ENCODE data around the gene PDZRN4.

Gene PDZRN4

DNA sequence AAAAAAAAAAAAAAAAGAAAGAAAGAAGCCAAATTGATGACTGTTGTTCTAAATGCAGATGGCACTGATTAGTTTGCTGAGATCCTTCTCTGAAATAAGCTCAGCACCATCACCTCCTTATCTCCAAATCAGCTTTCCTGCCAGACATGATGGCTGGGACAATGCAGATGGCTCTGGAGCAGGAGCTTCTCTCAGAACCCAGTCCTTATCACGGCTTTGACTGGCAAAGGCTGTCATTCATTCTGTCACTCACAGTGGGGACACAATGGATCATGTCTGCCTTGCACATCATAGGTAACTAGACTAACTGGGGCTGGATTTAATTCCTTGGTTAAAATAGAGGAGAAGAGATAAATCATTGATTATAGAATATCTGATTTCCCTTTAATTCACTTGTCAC, 146.3 kb downstream of the PDZRN4 start:
- Mint-ChIP-seq H3K27ac (no peak overlapping the region), H3K4me1 (no peaks in the 10 kb centered on the region), H3K36me3 (no peaks in the 10 kb centered on the region), H3K27me3 (no peaks in the 10 kb centered on the region), H3K9me3 (no peaks in the 10 kb centered on the region), H3K4me3 (no peak overlapping the region)
- CTCF ChIA-PET: no interaction called here
- no peak for DNase-seq

DNA sequence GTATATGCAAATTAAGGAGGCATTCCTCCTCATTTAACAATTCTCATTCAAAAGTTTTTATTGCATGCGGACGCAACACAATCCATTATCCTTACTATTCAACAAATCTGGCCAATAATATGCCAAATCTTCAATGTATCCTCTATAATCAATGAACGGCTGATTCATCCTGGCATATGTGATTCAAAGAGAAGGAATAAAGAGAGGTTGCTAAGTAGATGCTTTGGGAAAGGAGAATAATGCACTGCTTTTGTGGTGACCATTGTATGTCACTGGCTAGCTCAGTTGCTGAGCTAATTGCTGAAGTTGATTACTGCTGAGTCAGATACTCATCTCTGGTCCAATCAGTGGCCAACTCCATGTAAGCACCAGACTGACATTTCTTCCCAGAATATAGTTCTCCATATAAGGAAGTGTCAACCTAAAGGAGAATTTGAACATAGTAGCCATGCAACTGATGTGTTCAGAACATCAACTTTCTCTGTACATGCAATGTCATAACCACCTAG, 148.0 kb downstream of the PDZRN4 start:
- no peak for DNase-seq
- Mint-ChIP-seq H3K4me3 (no peak overlapping the region), H3K27me3 (no peaks in the 10 kb centered on the region), H3K27ac (no peak overlapping the region), H3K4me1 (no peaks in the 10 kb centered on the region), H3K9me3 (no peaks in the 10 kb centered on the region), H3K36me3 (no peaks in the 10 kb centered on the region)
- CTCF ChIA-PET: no interaction called here

DNA sequence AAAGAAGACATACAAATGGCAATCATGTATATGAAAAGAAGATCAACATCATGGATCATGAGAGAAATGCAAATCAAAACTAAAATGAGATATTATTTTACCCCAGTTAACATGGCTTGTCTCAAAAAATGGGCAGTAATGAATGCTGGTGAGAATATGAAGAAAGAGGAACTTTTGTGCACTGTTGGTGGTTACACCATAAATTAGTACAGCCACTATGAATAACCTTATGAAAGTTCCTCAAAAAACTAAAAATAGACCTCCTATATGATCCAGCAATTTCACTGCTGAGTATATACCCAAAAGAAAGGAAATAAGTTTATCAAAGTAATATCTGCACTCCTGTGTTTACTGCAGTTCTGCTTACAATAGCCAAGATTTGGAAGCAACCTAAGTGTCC, 151.7 kb downstream of the PDZRN4 start:
- Mint-ChIP-seq H3K36me3 (no peaks in the 10 kb centered on the region), H3K27me3 (no peaks in the 10 kb centered on the region), H3K4me1 (no peaks in the 10 kb centered on the region), H3K4me3 (no peak overlapping the region), H3K9me3 (no peaks in the 10 kb centered on the region), H3K27ac (no peak overlapping the region)
- DNase-seq: no peak
- CTCF ChIA-PET: no interaction called here

DNA sequence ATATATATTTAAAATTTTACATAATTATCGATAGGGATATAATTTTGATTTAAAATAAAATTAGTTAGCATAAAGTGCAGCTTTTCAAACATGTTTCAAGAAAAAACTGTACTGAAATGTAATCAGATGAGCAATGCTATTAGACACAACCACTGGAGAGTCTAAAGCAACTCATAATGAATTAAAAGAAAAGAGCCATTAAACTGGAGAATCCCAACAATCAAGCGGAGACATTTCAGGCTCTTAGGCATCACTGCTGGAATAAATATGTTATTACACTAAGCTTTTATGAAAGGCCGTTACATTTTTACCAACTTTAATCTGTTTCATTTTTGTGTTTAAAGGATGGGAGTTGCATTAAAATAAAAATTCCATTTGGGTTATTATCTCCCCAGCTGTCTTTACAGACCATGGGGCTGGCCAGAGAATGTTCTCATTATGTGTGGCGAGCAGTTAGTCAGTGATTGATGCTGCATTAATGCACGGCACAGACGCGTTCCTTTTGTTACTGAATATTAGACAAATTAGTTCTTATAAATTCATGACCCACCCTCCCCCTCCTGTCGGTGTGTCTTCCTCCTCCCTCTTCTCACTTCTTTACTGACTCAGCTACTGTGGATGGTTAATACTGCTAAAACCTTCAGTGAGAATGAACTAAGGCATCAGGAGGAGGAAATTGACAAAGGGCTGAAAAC, 156.8 kb downstream of the PDZRN4 start:
- Mint-ChIP-seq H3K4me1 (no peaks in the 10 kb centered on the region), H3K27me3 (no peaks in the 10 kb centered on the region), H3K27ac (no peak overlapping the region), H3K4me3 (no peak overlapping the region), H3K36me3 (no peaks in the 10 kb centered on the region), H3K9me3 (no peaks in the 10 kb centered on the region)
- CTCF ChIA-PET: interaction anchor here (0.5 kb wide), 1 partner anchor 508 kb away, joined by 3 read pairs; no protein-coding TSS in a partner anchor
- DNase-seq: no peak

DNA sequence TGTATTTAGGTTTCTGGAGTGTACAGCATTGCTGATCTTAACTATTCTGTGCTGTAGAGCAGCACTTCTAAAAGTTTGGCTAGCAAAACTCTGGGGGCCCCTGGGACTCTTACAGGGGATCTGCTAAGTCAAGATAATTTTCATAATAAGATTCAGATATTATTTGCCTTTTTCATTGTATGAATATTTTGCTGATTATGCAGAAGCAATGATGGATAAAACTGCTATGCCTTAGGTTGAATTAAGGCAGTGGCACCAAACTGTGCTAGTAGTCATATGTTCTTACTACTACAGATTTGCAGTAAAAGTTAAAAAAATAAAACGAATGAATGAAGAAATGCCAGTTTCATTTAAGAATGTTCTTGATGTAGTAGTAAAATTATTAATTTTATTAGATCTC, 160.1 kb downstream of the PDZRN4 start:
- Mint-ChIP-seq H3K4me1 (no peaks in the 10 kb centered on the region), H3K9me3 (peaks cover 7% of the 10 kb centered on the region), H3K27me3 (no peaks in the 10 kb centered on the region), H3K27ac (no peak overlapping the region), H3K36me3 (no peaks in the 10 kb centered on the region), H3K4me3 (no peak overlapping the region)
- DNase-seq: no peak
- CTCF ChIA-PET: no interaction called here

DNA sequence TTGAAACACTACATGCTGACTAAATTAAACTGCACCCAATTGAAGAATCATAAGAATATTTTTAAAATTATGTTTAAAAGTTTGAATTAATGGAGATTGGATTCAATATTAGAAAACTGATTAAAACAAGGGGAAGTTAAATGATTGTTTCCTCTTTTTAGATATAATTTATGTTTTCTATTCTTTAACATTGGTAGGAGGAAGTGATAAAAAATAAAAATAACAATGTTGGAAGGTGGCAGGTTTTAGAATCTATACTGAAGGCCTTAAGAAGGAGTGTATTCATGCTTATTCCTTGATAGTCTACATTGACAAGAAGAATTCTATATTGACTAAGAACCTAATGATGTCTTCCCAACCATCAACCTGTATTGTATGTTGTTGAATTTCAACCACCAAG, 168.1 kb downstream of the PDZRN4 start:
- Mint-ChIP-seq H3K27me3 (no peaks in the 10 kb centered on the region), H3K4me1 (no peaks in the 10 kb centered on the region), H3K4me3 (no peak overlapping the region), H3K9me3 (peaks cover 5% of the 10 kb centered on the region), H3K36me3 (no peaks in the 10 kb centered on the region), H3K27ac (no peak overlapping the region)
- CTCF ChIA-PET: no interaction called here
- DNase-seq: no peak

DNA sequence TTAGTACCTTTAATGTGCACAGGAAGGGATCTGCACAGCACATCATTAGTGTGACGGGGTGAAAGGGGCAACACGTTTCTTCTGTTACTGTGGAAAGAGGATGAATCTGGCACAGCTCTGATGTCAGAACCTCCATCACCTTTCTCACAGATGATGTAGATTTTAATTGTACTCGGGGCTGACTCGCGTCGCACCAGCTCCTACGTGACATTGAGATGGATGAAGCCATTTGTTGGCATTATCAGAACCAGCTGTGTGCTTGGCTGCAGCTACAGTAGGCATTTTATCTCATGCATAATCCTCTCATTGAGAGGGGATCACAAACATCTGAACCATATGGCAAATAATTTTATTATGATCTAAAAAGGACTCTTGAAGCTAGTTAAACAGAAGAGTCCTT, 173.6 kb downstream of the PDZRN4 start:
- Mint-ChIP-seq H3K9me3 (no peaks in the 10 kb centered on the region), H3K27me3 (no peaks in the 10 kb centered on the region), H3K36me3 (no peaks in the 10 kb centered on the region), H3K4me3 (no peak overlapping the region), H3K27ac (no peak overlapping the region), H3K4me1 (no peaks in the 10 kb centered on the region)
- CTCF ChIA-PET: no interaction called here
- no peak for DNase-seq

DNA sequence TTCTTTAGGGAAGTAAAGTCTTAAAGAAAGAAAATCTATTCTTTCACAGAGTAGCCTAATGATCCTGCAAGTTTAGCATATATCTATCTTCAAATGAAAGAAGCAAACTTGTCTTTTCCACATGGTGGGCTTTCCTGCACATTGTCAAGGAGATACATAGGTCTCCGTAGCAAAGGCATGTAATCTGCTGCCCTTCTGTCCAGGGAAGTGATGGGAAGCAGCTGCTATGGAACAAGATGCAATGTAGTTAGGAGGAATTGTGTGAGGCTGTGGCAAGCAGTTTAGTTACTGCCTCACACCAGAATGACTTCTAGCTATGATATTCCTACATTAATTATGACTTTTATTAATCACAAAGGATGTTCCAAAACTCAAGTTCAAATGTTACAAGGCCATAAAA, 174.4 kb downstream of the PDZRN4 start:
- H3K27ac Mint-ChIP-seq: no peak overlapping the region
- no peaks in the 10 kb centered on the region for H3K4me1 Mint-ChIP-seq
- DNase-seq: no peak
- CTCF ChIA-PET: no interaction called here
- no peak overlapping the region for H3K4me3 Mint-ChIP-seq
- H3K36me3 Mint-ChIP-seq: no peaks in the 10 kb centered on the region
- no peaks in the 10 kb centered on the region for H3K9me3 Mint-ChIP-seq
- H3K27me3 Mint-ChIP-seq: no peaks in the 10 kb centered on the region

DNA sequence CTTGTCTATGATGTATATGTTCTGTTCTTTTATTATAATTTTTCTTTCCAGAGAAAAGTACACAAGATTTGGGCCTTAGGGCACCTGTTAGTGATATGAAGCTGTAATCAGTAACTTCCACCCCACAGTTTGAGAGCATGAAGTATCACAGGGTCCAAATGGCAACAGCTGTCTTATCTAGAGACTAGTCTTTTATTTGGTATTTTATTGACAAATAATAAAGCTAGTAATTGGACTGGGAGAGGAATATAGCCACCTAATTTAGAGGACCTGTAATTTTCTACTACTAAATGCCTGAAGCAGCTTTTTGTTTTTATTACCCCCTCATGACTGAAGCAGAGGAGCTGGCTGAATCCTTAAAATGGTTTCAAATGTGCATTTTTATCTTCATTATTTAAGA, 174.8 kb downstream of the PDZRN4 start:
- Mint-ChIP-seq H3K27me3 (no peaks in the 10 kb centered on the region), H3K27ac (no peak overlapping the region), H3K9me3 (no peaks in the 10 kb centered on the region), H3K4me3 (no peak overlapping the region), H3K4me1 (no peaks in the 10 kb centered on the region), H3K36me3 (no peaks in the 10 kb centered on the region)
- CTCF ChIA-PET: no interaction called here
- DNase-seq: no peak

DNA sequence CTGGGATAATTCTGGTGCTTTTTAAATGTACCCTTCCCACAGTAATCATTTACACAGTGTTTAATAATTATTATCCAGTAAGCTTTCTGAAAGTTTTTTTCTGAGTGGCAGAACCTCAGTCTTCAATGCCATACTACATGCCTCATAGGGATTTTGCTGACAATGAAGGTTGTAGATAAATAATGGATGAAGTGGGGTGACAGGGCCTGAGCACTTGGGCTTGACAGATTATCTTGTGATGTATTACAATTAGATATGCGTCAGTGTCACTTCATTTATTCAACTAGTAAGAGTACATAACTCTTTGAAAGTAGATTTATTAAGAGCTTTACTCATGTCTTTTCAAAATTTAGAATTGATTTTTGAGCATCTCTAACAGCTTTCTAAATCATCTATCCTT, 176.1 kb downstream of the PDZRN4 start:
- Mint-ChIP-seq H3K9me3 (no peaks in the 10 kb centered on the region), H3K36me3 (no peaks in the 10 kb centered on the region), H3K27ac (no peak overlapping the region), H3K4me3 (no peak overlapping the region), H3K4me1 (no peaks in the 10 kb centered on the region), H3K27me3 (no peaks in the 10 kb centered on the region)
- CTCF ChIA-PET: no interaction called here
- DNase-seq: no peak

DNA sequence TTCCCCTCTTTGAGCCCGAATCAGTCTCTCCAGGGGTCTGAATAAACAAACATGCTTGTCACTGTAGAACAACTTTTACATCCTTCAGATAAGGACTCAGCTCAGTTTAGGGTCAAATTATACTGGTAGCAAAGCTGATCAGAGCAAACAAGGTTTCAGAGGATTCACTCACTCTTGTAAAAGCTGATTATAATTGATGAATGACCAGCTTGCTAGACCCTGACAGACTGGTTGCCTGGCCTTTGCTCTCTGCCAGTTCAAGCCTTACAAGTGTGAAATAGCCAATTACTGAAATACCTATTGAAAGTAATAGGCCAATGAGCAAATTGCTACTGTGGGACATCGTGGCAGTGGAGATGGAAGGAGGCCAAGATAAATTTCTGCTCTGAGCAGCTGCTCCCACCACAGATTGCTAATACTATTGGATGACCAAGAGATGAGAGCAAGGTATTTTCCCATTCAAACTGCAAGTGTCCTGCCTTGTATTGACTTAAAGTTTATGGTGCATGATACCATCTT, 177.6 kb downstream of the PDZRN4 start:
- no peaks in the 10 kb centered on the region for H3K36me3 Mint-ChIP-seq
- H3K4me1 Mint-ChIP-seq: no peaks in the 10 kb centered on the region
- no peaks in the 10 kb centered on the region for H3K9me3 Mint-ChIP-seq
- H3K27me3 Mint-ChIP-seq: no peaks in the 10 kb centered on the region
- no peak overlapping the region for H3K27ac Mint-ChIP-seq
- H3K4me3 Mint-ChIP-seq: no peak overlapping the region
- CTCF ChIA-PET: no interaction called here
- no peak for DNase-seq

DNA sequence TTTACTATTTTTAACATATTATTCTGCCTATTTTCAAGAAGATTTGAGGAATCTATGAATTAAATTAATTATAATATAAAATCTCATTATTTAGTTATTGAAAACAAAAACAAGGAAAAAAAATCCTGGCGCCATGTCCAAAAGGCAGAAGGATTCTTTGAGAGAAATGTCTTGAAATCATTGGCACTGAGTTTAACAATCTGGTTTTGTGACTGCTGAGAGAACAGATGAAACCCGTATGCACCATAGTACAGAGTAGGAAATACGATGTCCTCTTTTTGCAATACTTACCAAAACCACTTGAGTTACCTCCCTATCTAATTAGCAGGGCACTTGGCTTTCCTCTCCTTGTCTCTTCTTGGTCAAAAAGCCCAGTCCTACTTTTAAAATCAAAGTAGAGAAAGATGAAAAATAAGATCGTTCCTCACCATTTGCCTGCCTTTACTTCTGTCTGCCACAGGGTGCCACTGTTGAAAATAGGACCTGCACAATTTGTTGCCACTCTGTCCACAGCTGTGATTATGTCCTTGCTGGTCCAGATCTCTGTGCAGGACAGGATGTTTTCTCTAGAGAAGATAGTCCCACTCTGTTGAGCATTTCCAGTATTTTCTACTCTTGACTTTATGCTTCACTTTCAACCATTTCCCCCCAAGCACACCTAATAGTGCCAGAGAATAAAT, 179.7 kb downstream of the PDZRN4 start:
- Mint-ChIP-seq H3K4me3 (no peak overlapping the region), H3K9me3 (no peaks in the 10 kb centered on the region), H3K36me3 (no peaks in the 10 kb centered on the region), H3K4me1 (no peaks in the 10 kb centered on the region), H3K27me3 (no peaks in the 10 kb centered on the region), H3K27ac (no peak overlapping the region)
- CTCF ChIA-PET: interaction anchor here (1.2 kb wide), 1 partner anchor 1004 kb away, joined by 3 read pairs; no protein-coding TSS in a partner anchor
- no peak for DNase-seq

DNA sequence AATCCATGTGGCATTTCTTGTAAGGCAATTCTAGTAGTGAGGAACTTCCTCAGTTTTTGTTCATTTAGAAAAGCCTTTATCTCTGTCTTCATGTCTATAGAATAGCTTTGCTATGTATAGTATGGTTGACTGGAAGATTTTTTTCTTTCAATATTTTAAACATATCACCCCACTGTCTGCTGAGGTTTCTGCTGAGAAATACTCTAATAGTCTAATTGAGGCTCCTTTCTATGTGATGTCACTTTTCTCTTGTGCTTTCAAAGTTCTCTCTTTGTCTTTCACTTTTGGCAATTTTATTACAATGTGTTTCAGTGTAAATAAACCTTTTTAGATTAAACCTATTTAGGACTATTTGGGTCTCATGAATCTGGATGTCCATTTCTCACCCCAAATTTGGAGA, 192.8 kb downstream of the PDZRN4 start:
- H3K27me3 Mint-ChIP-seq: no peaks in the 10 kb centered on the region
- no peaks in the 10 kb centered on the region for H3K9me3 Mint-ChIP-seq
- DNase-seq: no peak
- no peak overlapping the region for H3K4me3 Mint-ChIP-seq
- H3K4me1 Mint-ChIP-seq: no peaks in the 10 kb centered on the region
- CTCF ChIA-PET: no interaction called here
- no peak overlapping the region for H3K27ac Mint-ChIP-seq
- no peaks in the 10 kb centered on the region for H3K36me3 Mint-ChIP-seq

DNA sequence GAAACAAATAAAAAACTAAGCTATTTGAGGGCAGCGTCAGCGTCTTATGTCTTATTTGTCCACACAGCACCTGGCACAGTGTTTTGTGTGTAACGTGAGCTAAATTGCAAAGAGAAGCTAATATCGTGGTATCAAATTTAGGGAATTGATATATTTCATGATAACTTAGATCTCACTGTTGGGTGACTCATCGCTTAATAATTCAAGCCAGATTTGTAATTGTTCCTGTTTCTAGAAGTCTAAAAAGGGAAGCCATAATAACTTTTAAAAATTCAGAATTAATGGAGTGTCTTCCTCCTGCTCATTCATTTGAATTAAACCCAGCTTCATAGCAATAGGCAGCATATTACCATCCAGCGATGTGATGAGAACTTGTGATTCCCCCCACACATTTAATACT, 214.7 kb downstream of the PDZRN4 start:
- Mint-ChIP-seq H3K4me3 (no peak overlapping the region), H3K9me3 (peaks cover 2% of the 10 kb centered on the region), H3K4me1 (no peaks in the 10 kb centered on the region), H3K27ac (no peak overlapping the region), H3K27me3 (no peaks in the 10 kb centered on the region), H3K36me3 (no peaks in the 10 kb centered on the region)
- CTCF ChIA-PET: no interaction called here
- DNase-seq: no peak

DNA sequence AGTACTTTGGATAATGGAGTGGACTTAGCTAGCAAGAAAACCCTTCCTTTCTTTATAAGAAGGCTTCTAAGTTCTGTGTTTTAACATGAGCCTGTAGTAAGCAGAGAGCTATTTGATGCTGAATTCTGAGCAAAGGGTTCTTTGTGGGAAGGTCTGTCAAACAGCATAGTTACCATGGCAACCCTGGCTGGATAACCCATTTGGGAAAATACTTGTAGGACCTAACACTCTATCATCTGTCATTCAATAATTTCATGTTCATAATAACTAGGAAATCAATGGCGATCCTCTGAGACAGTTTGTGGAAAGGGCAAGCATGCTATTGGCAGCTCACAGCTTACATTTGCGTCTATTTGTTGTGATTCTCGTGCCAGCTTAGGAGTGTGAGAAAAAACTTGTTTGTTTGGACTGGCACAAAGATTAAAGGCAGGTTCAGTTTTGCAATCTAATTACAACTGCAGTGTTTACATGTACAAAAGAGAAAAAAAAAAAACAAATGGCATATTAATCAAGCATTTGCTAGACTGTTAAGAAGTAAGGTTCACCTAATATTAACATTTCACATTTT, 219.2 kb downstream of the PDZRN4 start:
- H3K4me1 Mint-ChIP-seq: no peaks in the 10 kb centered on the region

More for the DNA sequence above, 219.2 kb downstream of the PDZRN4 start:
- DNase-seq: no peak
- Mint-ChIP-seq H3K4me3 (no peak overlapping the region), H3K36me3 (no peaks in the 10 kb centered on the region), H3K27me3 (no peaks in the 10 kb centered on the region), H3K27ac (no peak overlapping the region), H3K9me3 (peaks cover 2% of the 10 kb centered on the region)
- CTCF ChIA-PET: no interaction called here
